Adipose tissue (tissue), 3 donors: ENCODE results near the gene SEPTIN1. TPM values are rescaled to one million over a fixed set of nuclear protein-coding genes. Genes with fewer than 3 reads are reported as not detected.

Experiments used
- polyA plus RNA-seq, 3 donors: library from polyadenylated mRNA; stranded (reverse); fragments of 200-250 nt; gene quantifications; one replicate each; pipeline ENCODE4 v1.2.3, GENCODE V29; 2013
- donor health status: healthy with polysubstance abuse.
- donor health status: Bipolar disorder and iron deficiency.
- donor health status: healthy.

Gene SEPTIN1
- polyA plus RNA-seq, 3 donors: 1.8 to 3.9 (median 3.6) TPM

Other genes with a start within 250 kb of the SEPTIN1 start
- 10 to 100 TPM; 14.9 to 73.1 (median 72.4) TPM for gene CORO1A, start 199.0 kb downstream of the SEPTIN1 start, polyA plus RNA-seq
- 100 to 1,000 TPM in 2 of 3 donors, 10 to 100 TPM in 1; 77.5 to 143 (median 136) TPM for gene BOLA2B, start 188.9 kb downstream of the SEPTIN1 start, polyA plus RNA-seq
- gene SLX1A, start 188.7 kb downstream of the SEPTIN1 start, polyA plus RNA-seq: 10 to 100 TPM; 33.5 to 60.0 (median 44.0) TPM
- 10 to 100 TPM in 1 of 3 donors, 1 to 10 TPM in 2; 4.9 to 20.1 (median 5.0) TPM for gene SULT1A3, start 183.3 kb downstream of the SEPTIN1 start, polyA plus RNA-seq
- gene NPIPB13, start 134.1 kb downstream of the SEPTIN1 start, polyA plus RNA-seq: 1 to 10 TPM; 2.7 to 5.5 (median 3.0) TPM
- gene CD2BP2, start 27.3 kb downstream of the SEPTIN1 start, polyA plus RNA-seq: 10 to 100 TPM; 27.0 to 41.5 (median 37.5) TPM
- gene TBC1D10B, start 12.1 kb downstream of the SEPTIN1 start, polyA plus RNA-seq: 10 to 100 TPM; 12.4 to 28.2 (median 27.6) TPM
- 1 to 10 TPM in 1 of 3 donors, under 1 TPM in 1, not detected in 1; 0.98 to 1.3 TPM for gene MYL11, start 7.8 kb downstream of the SEPTIN1 start, polyA plus RNA-seq
- gene ZNF48, start 12.9 kb upstream of the SEPTIN1 start, polyA plus RNA-seq: 1 to 10 TPM; 2.4 to 3.9 (median 3.2) TPM
- 1 to 10 TPM; 4.2 to 6.4 (median 4.9) TPM for gene ZNF771, start 25.0 kb upstream of the SEPTIN1 start, polyA plus RNA-seq
- gene DCTPP1, start 47.5 kb upstream of the SEPTIN1 start, polyA plus RNA-seq: 10 to 100 TPM; 27.5 to 29.8 (median 29.2) TPM
- gene SEPHS2, start 63.3 kb upstream of the SEPTIN1 start, polyA plus RNA-seq: 10 to 100 TPM; 25.0 to 45.0 (median 38.6) TPM
- gene ITGAL, start 90.2 kb upstream of the SEPTIN1 start, polyA plus RNA-seq: 1 to 10 TPM; 1.2 to 5.3 (median 4.3) TPM
- 10 to 100 TPM; 17.8 to 33.9 (median 22.3) TPM for gene ZNF768, start 144.0 kb upstream of the SEPTIN1 start, polyA plus RNA-seq
- 1 to 10 TPM; 3.8 to 6.1 (median 5.3) TPM for gene ZNF747, start 152.3 kb upstream of the SEPTIN1 start, polyA plus RNA-seq
- gene ZNF764, start 175.8 kb upstream of the SEPTIN1 start, polyA plus RNA-seq: 1 to 10 TPM; 3.0 to 4.8 (median 3.8) TPM
- gene ZNF688, start 189.2 kb upstream of the SEPTIN1 start, polyA plus RNA-seq: 10 to 100 TPM in 1 of 3 donors, 1 to 10 TPM in 2; 8.7 to 21.9 (median 9.7) TPM
- gene ZNF785, start 203.1 kb upstream of the SEPTIN1 start, polyA plus RNA-seq: 1 to 10 TPM; 3.8 to 5.7 (median 4.4) TPM
- gene ZNF689, start 227.8 kb upstream of the SEPTIN1 start, polyA plus RNA-seq: 1 to 10 TPM; 3.7 to 4.2 (median 4.2) TPM